ENCODE data around the gene METTL5.

DNA sequence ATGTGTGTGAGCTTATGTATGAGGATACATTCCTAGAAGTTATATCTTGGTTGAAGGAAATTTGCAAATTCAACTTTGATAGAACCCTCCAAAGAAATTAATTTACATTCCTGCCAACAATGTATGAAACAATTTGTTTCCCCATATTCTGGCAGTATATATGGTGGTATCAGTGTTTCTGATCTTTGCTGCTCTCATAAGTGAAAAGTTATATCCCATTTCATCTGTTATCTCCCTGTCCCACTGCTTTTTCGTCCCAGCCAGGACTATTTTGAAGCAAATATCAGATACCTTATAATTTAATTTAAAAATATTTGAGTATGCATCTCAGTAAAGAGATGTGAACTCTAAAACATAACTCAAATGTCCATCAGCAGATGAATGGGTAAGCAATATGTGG lies 9.7 kb upstream of the METTL5 start:
- TF ChIP-seq EP300 (conservative IDR thresholded peaks at IDR 0.05; ENCODE audit: poor library complexity, severe bottlenecking) (no peak), MXI1 (conservative IDR thresholded peaks at IDR 0.05; ENCODE audit: poor library complexity, severe bottlenecking) (no peak)
